SH-SY5Y (cell line): ENCODE measurements around the gene NTHL1.

Experiments
- GATA2 ChIP-seq: IDR thresholded peaks from 2 replicates; pipeline ENCODE4 v1.6.1; 2011; ENCODE audit warnings: mild to moderate bottlenecking, low read depth, low read length
- GATA3 ChIP-seq: IDR thresholded peaks from 2 replicates; pipeline ENCODE4 v1.6.1; 2011; ENCODE audit warnings: low read depth, mild to moderate bottlenecking, low read length, moderate library complexity

NTHL1 gene

GRCh38 chr16:2026461-2027023, 21.1 kb downstream of the NTHL1 start, which contains the start of gene NHERF2:
Gene NHERF2, plus strand, starts transcription at chr16:2026902. Its CDS starts 104 bp downstream, at chr16:2027006.
- no peak for TF ChIP-seq GATA2
- no peak for TF ChIP-seq GATA3

- TF ChIP-seq GATA2 (no peak), GATA3 (no peak)
Observed at GRCh38 chr16:2025878-2026460, 21.7 kb downstream of the NTHL1 start.

GRCh38 chr16:2025251-2025650, 22.4 kb downstream of the NTHL1 start:
- TF ChIP-seq GATA2 = no peak
- TF ChIP-seq GATA3 = no peak

GRCh38 chr16:2024032-2024420, 23.6 kb downstream of the NTHL1 start:
- TF ChIP-seq GATA2 = no peak
- no peak for TF ChIP-seq GATA3

- TF ChIP-seq GATA3 (no peak), GATA2 (no peak)
Observed at GRCh38 chr16:2023092-2024031, 24.3 kb downstream of the NTHL1 start.

GRCh38 chr16:2022723-2023091, 24.9 kb downstream of the NTHL1 start:
- TF ChIP-seq GATA3 (no peak), GATA2 (no peak)

- TF ChIP-seq GATA2 (no peak), GATA3 (no peak)
Observed at GRCh38 chr16:2019921-2020831, 27.5 kb downstream of the NTHL1 start.

- TF ChIP-seq GATA2 (no peak), GATA3 (no peak)
Observed at GRCh38 chr16:2019518-2019920, 28.1 kb downstream of the NTHL1 start, which contains the start of gene NPW. Gene NPW, plus strand, starts transcription at chr16:2019785.

- TF ChIP-seq GATA3 = no peak
- TF ChIP-seq GATA2 = no peak
Observed at GRCh38 chr16:2016407-2016922, 31.2 kb downstream of the NTHL1 start.

- no peak for TF ChIP-seq GATA2
- TF ChIP-seq GATA3 = no peak
Observed at GRCh38 chr16:2015947-2016208, 31.8 kb downstream of the NTHL1 start.

- TF ChIP-seq GATA3 (no peak), GATA2 (no peak)
Observed at GRCh38 chr16:2015117-2015946, 32.3 kb downstream of the NTHL1 start.

- TF ChIP-seq GATA3 (no peak), GATA2 (no peak)
Observed at GRCh38 chr16:2013527-2013926, 34.1 kb downstream of the NTHL1 start.
